GM21360 (cell line): ENCODE measurements around the gene UBALD2.
A peak's percentile ranks its signal among the peaks of the same experiment; 100 is the strongest.
"Not testable (repeated sequence)": the region's sequence is repeated elsewhere in the genome, so short reads cannot be mapped to it uniquely, and the experiment has no call there.

Experiments
- ATAC-seq: cut with Tn5 transposase; IDR thresholded peaks from one replicate; pipeline ENCODE4 v1.9.1; 2021; ENCODE audit warnings: mild to moderate bottlenecking, moderate library complexity; ENCODE audit not compliant: unreplicated experiment

UBALD2 gene

DNA sequence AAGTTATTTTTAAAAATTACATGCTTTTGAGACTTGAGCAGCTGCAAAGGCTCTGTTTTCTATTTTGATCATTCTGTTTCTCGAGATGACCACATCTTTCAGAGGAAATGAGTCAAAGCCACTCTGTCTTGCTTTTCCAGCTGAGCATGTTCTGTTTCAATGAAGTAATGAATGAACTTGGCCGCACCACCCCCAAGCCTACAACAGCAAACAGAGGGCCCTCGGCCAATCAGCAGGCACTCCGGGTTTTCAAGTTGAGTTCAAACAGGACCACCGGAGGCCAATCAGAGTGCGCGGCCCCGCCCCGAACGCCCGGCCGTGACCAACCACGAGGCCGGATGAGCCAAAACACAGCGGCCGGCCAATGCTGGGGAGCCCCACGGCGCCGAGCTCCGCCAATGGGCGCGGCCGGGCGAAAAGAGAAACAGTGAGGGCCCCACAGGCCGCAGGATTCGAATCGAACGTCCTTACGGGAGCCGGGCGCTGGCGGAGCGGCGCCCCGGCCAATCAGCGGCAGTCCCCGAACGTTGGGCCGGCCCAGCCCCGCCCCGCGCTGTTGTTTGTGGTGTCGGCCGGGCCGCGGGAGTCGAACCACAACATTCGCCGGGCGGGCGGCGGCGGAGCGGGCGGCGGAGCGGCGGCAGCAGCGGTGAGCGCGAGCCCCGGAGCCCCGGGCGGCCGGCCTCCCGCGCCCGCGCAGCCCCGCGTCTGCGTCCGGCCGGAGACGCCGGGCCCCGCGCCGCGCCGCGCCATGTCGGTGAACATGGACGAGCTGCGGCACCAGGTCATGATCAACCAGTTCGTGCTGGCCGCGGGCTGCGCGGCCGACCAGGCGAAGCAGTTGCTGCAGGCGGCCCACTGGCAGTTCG, at the start of gene UBALD2:
TSS of gene UBALD2 (plus strand) at position 594 of the 869 bp plus-strand sequence. CDS start at position 752, 158 bp downstream.
- peak; percentile 67 for ATAC-seq

DNA sequence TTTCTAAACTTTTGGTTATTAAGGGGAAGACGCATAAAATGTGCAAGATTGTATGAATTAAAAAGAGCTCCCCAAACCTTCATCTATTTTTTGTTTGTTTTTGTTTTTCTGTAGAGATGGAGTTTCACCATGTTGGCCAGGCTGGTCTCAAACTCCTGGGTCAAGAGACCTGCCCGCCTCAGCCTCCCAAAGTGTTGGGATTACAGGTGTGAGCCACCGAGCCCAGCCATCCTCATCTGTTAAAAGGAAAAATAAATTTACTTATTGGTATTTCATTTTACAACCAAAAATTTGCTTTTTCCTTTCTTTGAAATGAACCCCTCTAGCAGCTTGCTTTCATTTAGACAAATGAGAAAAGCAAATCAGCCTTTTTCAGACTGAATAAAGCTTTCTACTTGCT, 48.1 kb upstream of the UBALD2 start:
- no peak for ATAC-seq

- ATAC-seq, result no peak
These were observed 45.3 kb upstream of the UBALD2 start for GRCh38 chr17:76219670-76220383.

DNA sequence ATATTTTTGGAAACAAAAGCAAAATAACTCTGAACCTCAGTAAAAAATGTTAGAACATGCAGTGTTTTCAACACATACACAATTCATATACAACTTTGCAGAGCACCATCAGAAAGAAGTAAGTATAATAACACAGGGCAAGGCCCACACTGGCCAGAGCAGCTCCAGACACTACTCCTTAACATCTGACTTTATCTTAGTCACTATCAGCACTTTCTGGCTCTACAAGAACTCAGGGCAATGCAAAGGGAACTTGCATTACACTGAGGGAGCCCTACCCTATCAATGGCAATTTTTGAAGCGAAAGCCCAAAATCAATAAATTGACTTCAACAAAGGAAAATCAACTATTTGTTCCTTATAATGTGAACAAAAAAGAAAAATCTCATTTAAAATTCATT, 41.3 kb upstream of the UBALD2 start:
- ATAC-seq, result no peak

DNA sequence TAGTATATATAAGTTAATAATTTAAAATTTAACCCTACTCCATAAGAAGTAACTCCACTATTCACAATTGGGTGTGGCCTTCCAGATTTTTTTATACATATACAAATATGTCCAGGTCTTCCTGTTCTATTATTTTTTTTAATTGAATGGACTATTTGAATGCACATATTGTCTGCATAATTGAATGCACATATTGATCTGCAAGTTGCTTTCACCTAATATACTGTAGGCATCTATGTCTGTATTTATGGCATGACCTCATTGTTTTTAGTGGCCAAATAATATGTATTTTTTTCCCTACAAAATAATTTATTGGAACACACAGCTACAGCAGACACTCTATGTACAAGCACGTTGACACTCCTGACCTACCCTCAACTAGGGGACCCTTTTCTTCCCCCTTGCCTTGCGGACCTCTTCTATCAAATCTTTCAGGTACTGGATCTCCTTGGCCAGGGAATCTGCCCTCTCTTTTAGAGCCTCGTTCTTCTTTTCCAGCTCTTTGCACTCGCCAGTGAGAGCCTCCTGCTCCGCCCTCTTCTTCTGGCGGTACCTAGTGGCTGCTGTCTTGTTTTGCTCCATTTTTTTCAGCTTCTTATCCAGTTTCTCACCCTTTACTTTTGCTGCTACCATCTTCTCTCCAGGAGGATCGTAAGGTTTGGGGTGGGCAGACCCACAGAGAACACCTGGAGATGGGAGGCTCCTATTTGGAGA, 39.6 kb upstream of the UBALD2 start:
- ATAC-seq, result not testable (repeated sequence)

DNA sequence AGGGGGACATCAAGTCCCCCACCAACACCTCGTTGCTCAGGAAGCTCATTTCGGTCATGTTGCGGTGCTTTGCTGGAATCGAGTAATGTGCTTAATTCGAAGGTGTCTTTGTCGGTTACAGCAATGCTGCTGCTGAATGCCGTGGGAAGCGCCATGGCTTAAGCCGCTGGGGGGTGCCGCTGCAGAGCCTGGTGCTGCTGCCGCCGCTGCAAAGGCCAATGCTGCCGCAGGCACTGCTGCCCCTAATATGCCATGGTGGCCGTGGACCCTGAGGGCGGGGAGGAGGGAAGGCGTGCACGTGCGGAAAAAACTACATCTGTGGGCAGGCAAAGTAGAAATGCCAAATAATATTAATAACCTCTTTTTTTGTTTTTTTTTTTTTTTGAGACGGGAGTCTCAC, 38.4 kb upstream of the UBALD2 start:
- ATAC-seq, result not testable (repeated sequence)

- ATAC-seq, result no peak
These were observed 32.8 kb upstream of the UBALD2 start for GRCh38 chr17:76232342-76232741.

DNA sequence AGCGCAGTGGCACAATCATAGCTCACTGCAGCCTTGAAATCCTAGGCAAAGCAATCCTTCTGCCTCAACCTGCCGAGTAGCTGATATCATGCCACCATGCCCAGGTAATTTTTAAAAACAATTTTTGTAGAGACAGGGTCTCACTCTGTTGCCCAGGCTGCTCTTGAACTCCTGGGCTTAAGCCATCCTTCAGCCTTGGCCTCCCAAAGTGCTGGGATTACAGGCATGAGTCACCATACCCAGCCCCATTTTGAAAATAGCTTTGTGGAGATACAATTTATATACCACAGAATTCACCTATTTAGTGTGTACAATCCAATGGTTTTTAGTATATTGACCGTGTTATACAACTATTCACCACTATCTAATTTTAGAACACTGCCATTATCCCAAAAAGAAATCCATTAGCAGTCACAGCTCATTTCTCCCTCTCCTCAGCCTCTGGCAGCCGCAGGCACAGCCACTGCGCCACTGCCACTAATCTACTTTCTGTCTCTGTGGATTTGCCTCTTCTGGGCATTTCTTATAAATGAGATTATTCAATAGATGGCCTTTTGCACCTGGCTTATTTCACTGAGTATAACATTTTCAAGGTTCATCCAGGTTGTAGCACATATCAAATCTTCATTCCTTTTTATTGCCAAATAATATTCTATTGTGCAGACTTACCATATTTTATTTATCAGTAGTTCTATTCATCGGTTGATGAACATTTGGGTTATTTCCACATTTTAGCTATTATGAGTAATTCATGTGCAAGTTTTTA, 31.4 kb upstream of the UBALD2 start:
- no peak for ATAC-seq

DNA sequence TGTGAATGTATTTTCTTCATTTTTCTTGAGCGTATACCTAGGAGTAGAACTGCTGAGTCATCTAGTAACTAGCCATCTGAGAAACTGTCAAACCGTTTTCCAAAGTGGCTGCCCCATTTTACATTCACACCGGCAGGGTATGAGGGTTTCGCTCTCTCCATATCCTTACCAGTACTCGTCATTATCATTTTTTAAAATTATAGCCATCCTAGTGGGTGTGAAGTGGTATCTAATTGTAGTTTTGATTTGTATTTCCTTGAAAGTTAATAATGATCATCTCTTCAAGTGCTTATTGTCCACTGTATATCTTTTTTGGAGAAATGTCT, 30.8 kb upstream of the UBALD2 start:
- no peak for ATAC-seq

- no peak for ATAC-seq
These were observed 29.3 kb upstream of the UBALD2 start for GRCh38 chr17:76235883-76236282.

DNA sequence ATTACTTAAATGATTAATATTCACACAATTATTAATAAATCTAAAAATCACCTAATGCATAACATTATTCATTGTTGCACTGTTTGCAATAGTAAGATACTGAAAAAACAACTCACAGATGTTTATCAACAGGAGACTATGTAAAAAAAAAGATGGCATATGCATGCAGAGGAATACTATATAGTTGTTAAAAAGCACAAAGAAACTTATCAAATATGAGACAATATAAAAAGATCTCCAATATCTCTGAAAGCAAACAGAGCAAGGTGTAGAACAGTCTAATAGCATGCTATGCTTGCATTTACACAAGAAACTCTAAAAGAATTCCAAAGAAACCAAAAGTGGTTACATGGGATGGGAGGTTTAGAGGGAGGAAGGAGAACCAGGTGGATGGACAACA, 28.5 kb upstream of the UBALD2 start:
- no peak for ATAC-seq

DNA sequence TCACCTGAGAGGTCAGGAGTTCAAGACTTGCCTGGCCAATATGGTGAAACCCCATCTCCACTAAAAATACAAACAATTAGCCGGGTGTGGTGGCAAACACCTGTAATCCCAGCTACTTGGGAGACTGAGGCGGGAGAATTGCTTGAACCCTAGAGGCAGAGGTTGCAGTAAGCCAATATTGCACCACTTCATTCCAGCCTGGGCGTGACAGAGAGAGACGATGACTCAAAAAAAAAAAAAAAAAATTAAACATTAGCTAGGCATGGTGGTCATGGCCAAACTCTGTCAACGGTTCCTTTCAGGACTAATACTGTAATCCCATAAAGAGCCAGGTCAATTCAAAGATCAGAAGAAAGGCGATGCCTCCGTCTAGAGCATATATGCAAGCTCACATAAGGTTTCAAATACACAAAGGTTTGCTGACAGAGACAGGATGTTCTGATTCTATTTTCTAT, 27.3 kb upstream of the UBALD2 start:
- no peak for ATAC-seq

- no peak for ATAC-seq
These were observed 26.2 kb upstream of the UBALD2 start for GRCh38 chr17:76238847-76239537.

DNA sequence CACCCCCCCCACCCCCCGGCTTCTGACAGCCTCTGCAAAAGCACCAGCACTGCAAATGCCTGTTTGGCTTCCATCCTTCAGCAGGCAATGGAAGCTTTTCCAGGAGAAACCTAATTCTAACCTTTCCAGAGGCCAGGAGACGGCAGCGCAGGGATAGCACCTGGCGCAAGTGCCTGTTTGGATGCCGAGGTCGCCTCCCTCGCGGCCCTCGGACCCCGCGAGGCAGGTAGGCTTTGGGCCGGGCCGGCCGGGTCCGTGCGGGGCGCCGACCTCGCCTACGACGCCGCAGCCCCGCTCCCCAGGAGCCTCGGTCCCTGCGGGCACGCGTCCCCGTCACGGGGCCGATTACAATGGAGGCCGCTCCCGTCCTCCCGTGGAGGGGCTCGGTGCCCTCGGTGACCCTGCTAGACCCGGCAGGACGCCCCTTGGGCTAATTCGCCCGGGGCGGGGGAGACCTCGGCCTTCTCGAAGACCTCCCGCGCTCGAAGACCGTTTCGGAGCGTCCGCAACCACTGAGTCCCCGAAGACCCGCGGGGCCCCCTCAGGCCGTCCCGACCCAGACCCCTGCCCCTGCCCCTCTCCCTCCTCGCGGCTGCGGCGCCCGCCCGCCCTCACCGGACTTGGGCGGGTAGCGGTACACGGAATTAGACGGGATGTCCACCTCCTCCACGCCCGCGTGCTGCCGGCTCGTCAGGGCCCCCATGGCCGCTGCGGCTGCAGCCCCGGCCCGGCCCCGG, 25.4 kb upstream of the UBALD2 start:
- no peak for ATAC-seq

- no peak for ATAC-seq
These were observed 24.5 kb upstream of the UBALD2 start, which contains the start of gene RNF157 for GRCh38 chr17:76240461-76241203. RNF157 (minus strand) TSS chr17:76240493; CDS start chr17:76240240, 253 bp downstream.

- no peak for ATAC-seq
These were observed 24.0 kb upstream of the UBALD2 start for GRCh38 chr17:76241204-76241538.

- ATAC-seq, result no peak
These were observed 23.4 kb upstream of the UBALD2 start for GRCh38 chr17:76241691-76242255.

DNA sequence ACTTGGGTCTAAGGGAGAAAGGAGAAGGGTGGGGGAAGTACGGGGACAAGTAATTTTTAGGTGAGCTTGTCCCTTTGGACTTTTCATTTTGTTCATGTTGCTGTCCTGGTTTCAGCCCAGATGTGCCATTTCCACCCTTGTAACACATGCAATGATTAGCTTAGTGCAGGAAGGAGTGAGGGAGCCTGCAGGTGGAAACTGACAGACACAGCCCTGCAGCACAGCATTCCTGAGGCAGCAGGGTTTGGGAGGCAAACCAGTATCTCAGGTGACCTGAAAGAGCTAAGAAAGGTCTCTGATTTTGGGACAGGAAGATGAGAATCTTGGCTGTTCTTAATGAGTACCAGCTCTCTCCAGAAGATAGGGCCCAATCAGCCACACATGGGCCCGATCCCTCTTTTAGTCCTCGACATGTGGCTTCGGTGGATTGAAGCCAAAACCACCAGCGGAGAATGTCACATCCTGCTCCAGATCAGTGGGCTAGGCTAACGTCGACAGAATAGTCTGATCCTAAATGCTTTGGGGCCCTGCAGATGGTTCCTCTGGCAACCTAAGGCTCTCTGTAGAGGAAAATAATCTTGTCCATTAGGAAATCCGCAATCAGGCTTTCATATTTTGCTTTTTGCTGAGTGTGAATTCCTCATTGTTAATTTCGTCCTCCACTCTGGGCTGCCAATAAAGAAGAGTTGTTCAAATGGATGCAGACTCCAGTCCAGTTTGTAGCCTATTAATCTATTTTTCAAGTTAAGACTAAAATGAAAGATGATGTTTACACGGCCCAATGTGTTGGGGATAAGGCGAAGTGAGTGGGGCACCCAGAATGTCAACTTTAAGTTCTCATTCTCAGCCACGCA, 21.1 kb upstream of the UBALD2 start:
- no peak for ATAC-seq
